Fibroblast of lung (primary cell): ENCODE measurements around the gene PTPRM. TPM values are rescaled to one million over a fixed set of nuclear protein-coding genes. Genes with fewer than 3 reads are reported as not detected.

Source experiments
- DNase-seq, 2 donors: peaks; one replicate each; pipeline versions ENCODE4 v3.0.0 to v3.0.0-alpha.2; 2010; ENCODE audit warnings: low read depth in 2 of 2
- H2AFZ ChIP-seq: 2 replicates; pipeline ENCODE4 v1.5.1; 2012; ENCODE audit warnings: low read length, control low read depth, inconsistent platforms
- H3K27ac ChIP-seq: 2 replicates; pipeline ENCODE4 v1.5.1; 2011; ENCODE audit warnings: low read length, control low read depth; ENCODE audit not compliant: insufficient read depth
- H3K27me3 ChIP-seq: 2 replicates; pipeline ENCODE4 v1.5.1; 2011; ENCODE audit warnings: mild to moderate bottlenecking, low read length; ENCODE audit not compliant: control insufficient read depth, insufficient read depth
- H3K36me3 ChIP-seq: 2 replicates; pipeline ENCODE4 v1.5.1; 2011; ENCODE audit warnings: low read length; ENCODE audit not compliant: control insufficient read depth, insufficient read depth
- H3K4me1 ChIP-seq: 2 replicates; pipeline ENCODE4 v1.5.1; 2011; ENCODE audit warnings: low read length; ENCODE audit not compliant: control insufficient read depth, insufficient read depth; ENCODE audit errors: extremely low read depth
- H3K4me2 ChIP-seq: 2 replicates; pipeline ENCODE4 v1.5.1; 2011; ENCODE audit warnings: low read length, control low read depth; ENCODE audit not compliant: insufficient read depth; ENCODE audit errors: extremely low read depth
- H3K4me3 ChIP-seq, 4 experiments: fragments of 200-600 bp in 1 of 4; sonication (generic) in 1 of 4; replicated peaks in 1 of 4; 2 replicates each; pipeline ENCODE4 v1.5.1; 2011 to 2016; ENCODE audit warnings: low read length in 4 of 4, low read depth in 3 of 4, mild to moderate bottlenecking in 3 of 4, control low read depth in 2 of 4, inconsistent platforms in 1 of 4, mixed read lengths in 1 of 4; ENCODE audit not compliant: insufficient read depth in 1 of 4; ENCODE audit errors: control extremely low read depth in 1 of 4
- H3K79me2 ChIP-seq: 2 replicates; pipeline ENCODE4 v1.5.1; 2012; ENCODE audit warnings: mild to moderate bottlenecking, low read length, inconsistent platforms; ENCODE audit not compliant: control insufficient read depth, insufficient read depth
- H3K9ac ChIP-seq: 2 replicates; pipeline ENCODE4 v1.5.1; 2011; ENCODE audit warnings: mild to moderate bottlenecking, low read length, control low read depth; ENCODE audit not compliant: insufficient read depth
- H3K9me3 ChIP-seq: 2 replicates; pipeline ENCODE4 v1.5.1; 2012; ENCODE audit warnings: low read depth, low read length; ENCODE audit not compliant: control insufficient read depth, insufficient read depth
- H4K20me1 ChIP-seq: 2 replicates; pipeline ENCODE4 v1.5.1; 2011; ENCODE audit warnings: low read length; ENCODE audit not compliant: control insufficient read depth, insufficient read depth; ENCODE audit errors: extremely low read depth
- CTCF ChIP-seq, 2 donors: IDR thresholded peaks in 1 of 2; conservative IDR thresholded peaks in 1 of 2; 1 replicate in 1 of 2; 2 replicates in 1 of 2; pipeline ENCODE4 v1.5.1; 2011 to 2012; ENCODE audit warnings: low read length in 2 of 2, control low read depth in 1 of 2, inconsistent platforms in 1 of 2, low read depth in 1 of 2, mild to moderate bottlenecking in 1 of 2
- EZH2 ChIP-seq: IDR thresholded peaks from 2 replicates; pipeline ENCODE4 v1.5.1; 2012; ENCODE audit warnings: low read length, control low read depth, mild to moderate bottlenecking; ENCODE audit errors: missing control alignments
- polyA plus RNA-seq, 2 donors: library from polyadenylated mRNA; depleted of rRNA in 1 of 2; stranded (reverse) in 1 of 2; unstranded in 1 of 2; fragments of >200 nt; gene quantifications; 2 replicates each; pipeline ENCODE4 v1.2.1, GENCODE V29; 2011 to 2012; ENCODE audit warnings: missing spikeins in 1 of 2
- total RNA-seq: library from RNA; depleted of rRNA; stranded (reverse); fragments of >200 nt; gene quantifications from 2 replicates; pipeline ENCODE4 v1.2.1, GENCODE V29; 2014

Gene PTPRM
- total and polyA plus RNA-seq, 2 donors (not counting 1 experiment from before 2014, with no cell fraction given), result 86.6 to 87.0 TPM

GRCh38 chr18:7748251-7749007, 181.3 kb downstream of the PTPRM start:
- no peak overlapping the region for H3K4me2 ChIP-seq

DNA sequence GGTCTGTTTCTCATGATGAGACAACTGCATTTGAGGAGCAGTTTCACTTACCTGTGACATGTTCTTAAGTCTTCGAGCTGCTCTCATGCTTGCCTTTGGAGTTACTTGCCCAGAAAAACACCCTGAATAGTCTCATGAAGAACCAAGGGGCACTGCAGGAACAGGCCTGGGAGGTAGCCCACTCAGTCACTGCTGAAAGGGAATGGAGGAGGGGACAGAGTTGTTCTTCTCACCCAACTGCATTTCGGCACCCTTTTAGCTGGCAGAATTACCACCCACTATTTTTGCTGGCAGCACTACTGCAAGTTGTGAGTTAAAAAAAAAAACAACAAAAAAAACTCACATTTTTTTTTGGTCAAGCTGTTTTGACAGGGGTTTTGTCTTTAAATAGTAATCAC, 181.9 kb downstream of the PTPRM start:
- H3K4me3 ChIP-seq, result no peak overlapping the region
- H2AFZ ChIP-seq, result no peak overlapping the region
- H4K20me1 ChIP-seq, result no peaks in the 10 kb centered on the region
- no peak overlapping the region for H3K4me2 ChIP-seq
- H3K9me3 ChIP-seq, result no peaks in the 10 kb centered on the region
- H3K9ac ChIP-seq, result no peak overlapping the region
- H3K79me2 ChIP-seq, result no peaks in the 10 kb centered on the region
- no peaks in the 10 kb centered on the region for H3K36me3 ChIP-seq
- H3K4me1 ChIP-seq, result no peaks in the 10 kb centered on the region
- H3K27ac ChIP-seq, result no peak overlapping the region
- TF ChIP-seq CTCF (conservative IDR thresholded peaks at IDR 0.05 in 1 of 2, IDR thresholded peaks at IDR 0.05 in 1 of 2; ENCODE audit: low read depth in 1 of 2, low read length in 2 of 2), result no peak
- no peak for TF ChIP-seq EZH2
- no peak for DNase-seq
- no peaks in the 10 kb centered on the region for H3K27me3 ChIP-seq

More at GRCh38 chr18:7748251-7749007, 181.3 kb downstream of the PTPRM start:
- Histone ChIP-seq H3K27ac (no peak overlapping the region), H3K4me1 (no peaks in the 10 kb centered on the region), H4K20me1 (no peaks in the 10 kb centered on the region), H3K9me3 (no peaks in the 10 kb centered on the region), H3K4me3 (no peak overlapping the region), H3K27me3 (no peaks in the 10 kb centered on the region), H3K36me3 (no peaks in the 10 kb centered on the region), H3K9ac (no peak overlapping the region), H2AFZ (no peak overlapping the region), H3K79me2 (no peaks in the 10 kb centered on the region)
- no peak for DNase-seq
- TF ChIP-seq EZH2 (no peak), CTCF (conservative IDR thresholded peaks at IDR 0.05 in 1 of 2, IDR thresholded peaks at IDR 0.05 in 1 of 2; ENCODE audit: low read depth in 1 of 2, low read length in 2 of 2) (no peak)

DNA sequence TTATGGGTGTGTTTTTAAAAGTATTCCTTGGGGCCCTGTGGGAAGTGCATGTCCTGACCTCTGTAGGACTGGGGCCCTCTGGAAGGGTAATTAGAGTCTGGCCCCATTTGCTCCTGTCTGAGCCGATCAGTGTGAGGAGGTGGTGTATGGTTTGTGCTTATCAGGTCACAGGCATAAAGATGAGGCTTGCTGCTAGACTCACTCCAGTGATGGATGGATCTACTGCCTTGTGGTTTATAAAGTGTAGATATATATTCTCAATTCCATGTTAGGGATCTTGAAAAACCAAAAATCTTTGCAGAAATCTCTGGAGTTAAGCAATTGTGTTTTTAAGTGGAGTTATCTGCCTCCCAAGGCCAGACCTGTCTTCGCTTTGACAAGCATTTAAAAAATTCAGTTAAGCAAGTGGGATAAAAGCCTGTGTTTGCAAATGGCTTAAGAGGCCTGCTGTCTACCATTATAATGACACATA, 182.4 kb downstream of the PTPRM start:
- Histone ChIP-seq H3K4me3 (no peak overlapping the region), H3K4me2 (no peak overlapping the region), H3K4me1 (no peaks in the 10 kb centered on the region), H3K79me2 (no peaks in the 10 kb centered on the region), H4K20me1 (no peaks in the 10 kb centered on the region), H3K27ac (no peak overlapping the region), H3K36me3 (no peaks in the 10 kb centered on the region), H3K9ac (no peak overlapping the region), H3K9me3 (no peaks in the 10 kb centered on the region), H3K27me3 (no peaks in the 10 kb centered on the region), H2AFZ (no peak overlapping the region)
- DNase-seq, result peak in 1 of 2 donors; percentile 87
- TF ChIP-seq CTCF (conservative IDR thresholded peaks at IDR 0.05 in 1 of 2, IDR thresholded peaks at IDR 0.05 in 1 of 2; ENCODE audit: low read depth in 1 of 2, low read length in 2 of 2) (no peak), EZH2 (no peak)
